ENCODE measurements around the gene ASGR1.

Gene ASGR1

DNA sequence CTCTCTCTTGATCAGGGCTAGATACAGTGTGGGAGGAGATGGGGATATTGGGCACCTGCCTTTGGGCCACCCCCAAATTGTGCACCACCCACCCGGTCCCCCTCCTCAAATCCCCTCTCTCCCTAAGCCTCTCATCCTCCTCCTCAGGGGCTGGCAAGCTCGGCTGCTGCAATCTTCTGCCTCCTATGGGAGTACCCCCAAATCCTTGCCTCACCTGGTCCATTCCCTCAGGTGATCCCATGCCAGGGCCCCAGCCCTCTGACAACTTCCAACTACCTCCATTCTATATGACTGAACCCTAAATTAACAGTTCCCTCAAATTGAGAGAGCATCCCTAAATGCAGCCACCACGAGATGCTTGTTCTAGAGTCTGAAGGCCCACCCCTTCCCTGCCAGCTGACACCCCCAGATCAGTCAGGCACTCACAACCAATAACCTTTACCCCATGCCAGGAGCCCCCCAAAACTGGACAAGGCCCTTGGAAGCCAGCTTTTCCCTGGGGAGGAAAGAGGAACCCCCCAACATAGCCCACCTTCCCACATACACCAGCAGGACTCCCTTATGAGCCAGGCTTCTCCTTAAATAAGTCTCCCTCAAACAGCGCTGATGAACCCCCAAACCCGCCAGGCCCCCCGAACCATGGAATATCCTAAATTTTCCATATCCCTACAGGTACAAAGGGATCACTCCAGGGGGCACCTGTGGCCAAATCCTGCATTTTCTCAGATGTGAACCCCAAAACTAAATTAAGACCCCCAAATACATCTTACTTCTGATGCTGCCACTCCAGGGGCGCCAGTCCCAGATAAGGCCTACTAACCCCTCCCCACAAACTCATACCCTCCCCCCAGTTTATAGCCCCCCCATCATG, 37.3 kb upstream of the ASGR1 start:
- DNase-seq (ENCODE audit: low read depth in 2 of 2), result no peak

DNA sequence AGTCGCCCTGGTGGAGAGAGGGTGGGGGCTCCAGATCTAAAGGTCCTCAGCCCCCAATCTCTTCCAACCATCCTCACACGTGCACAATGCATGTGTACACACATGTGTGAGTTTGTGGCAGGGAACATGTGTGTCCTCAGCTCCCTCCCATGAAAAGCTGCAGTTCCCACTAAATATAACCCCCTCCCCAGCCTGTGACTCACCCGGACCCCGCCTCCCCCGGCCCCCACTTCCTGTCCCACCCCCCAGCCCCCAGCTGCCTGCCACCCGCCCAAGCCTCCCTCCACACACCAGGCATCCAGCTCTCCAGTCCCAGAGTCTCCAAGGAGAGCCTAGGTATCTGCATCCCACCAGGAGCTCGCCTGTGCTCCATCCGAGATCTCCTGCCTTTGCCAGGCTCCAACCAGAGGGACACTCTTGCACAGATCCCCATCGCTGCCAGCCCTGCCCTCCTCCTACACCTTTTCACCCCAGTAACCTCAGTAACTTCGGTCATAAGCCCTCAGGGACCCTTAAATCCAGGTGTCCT, 36.5 kb upstream of the ASGR1 start:
- DNase-seq (ENCODE audit: low read depth in 2 of 2), result no peak

DNA sequence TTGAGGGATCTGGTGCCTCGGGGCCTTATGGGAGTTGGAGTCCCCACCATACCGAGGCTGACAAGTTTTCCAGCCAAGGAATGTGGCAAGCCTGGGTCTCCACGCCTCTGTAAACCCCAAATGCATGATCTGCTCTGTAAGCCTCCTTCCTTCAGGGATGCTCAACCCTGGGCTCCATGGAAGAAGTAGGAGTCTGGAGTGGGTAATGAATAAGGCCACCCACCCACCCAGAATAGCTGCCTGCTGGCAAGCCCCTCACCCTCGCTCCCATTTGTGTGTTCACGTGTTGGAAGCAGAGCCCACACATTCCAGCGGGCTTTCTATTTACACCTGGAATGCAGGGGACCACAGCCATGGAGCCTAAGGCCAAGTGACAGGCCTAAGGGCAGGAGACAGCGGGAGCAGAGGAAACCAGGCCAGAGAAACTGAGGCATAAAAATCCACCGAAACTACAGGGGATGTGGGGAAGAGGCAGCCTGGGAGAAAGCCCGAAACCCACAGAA, 36.0 kb upstream of the ASGR1 start:
- no peak for DNase-seq (ENCODE audit: low read depth in 2 of 2)

DNA sequence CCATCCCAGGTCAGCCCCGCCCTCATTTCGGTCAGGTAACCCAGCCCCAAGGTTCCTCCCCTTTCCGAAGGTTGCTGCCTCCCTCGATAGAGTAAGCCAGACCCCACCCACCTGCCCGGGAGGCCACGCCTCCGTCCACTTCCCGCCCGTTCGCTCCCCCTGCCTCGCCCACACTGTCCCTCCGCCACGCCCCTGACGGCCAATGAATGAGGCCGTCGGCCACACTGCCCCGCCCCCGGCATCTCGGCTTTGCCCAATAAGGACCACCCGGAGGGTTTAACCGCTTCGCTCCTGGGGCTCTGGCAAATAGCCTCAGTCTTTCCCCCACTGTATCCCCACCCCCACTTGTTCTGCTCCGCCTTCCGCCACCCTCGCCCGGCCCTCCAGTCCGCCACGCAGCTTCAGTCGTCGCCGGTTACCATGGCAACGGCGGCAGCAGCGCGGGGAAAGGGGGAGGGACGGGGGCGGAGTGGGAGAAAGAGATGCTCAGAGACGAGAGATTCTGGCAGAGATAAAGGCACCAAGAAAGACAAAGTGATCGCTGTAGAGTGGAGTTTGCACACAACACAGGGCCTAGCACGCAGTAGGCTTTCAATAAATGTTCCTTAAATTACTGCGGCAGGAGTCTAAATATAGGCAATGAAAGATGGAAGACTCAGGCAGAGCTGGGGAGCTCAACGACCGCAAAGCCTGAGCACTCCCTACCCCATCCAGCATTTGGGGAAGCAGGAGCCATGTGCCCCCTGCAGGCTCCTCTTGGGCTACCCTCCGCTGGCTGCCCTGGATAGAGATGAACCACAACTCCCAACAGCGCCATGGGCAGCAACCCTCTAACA, 35.3 kb upstream of the ASGR1 start:
- peak; percentile 98 for DNase-seq (ENCODE audit: low read depth in 2 of 2)

DNA sequence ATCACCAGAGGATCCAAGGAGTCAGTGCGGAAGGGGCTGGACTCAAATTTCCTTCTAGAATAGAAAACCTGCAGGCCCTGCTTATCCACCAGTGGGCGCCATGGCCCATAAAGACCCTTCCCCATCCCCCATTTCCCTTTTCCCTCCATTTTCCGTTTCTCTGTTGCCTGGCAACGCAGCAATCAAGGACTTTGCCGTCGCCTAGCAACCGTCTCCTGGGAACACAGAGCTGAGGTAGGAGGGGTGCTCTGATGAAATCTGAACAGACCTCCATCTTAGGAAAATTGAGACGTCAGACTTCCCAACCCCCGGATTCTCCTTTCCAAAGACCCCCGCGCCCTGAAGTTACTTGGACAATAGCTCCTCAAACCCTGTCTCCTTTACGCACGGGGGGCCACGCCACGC, 34.7 kb upstream of the ASGR1 start:
- peak in 1 of 2 donors; percentile 36 for DNase-seq (ENCODE audit: low read depth in 2 of 2)

DNA sequence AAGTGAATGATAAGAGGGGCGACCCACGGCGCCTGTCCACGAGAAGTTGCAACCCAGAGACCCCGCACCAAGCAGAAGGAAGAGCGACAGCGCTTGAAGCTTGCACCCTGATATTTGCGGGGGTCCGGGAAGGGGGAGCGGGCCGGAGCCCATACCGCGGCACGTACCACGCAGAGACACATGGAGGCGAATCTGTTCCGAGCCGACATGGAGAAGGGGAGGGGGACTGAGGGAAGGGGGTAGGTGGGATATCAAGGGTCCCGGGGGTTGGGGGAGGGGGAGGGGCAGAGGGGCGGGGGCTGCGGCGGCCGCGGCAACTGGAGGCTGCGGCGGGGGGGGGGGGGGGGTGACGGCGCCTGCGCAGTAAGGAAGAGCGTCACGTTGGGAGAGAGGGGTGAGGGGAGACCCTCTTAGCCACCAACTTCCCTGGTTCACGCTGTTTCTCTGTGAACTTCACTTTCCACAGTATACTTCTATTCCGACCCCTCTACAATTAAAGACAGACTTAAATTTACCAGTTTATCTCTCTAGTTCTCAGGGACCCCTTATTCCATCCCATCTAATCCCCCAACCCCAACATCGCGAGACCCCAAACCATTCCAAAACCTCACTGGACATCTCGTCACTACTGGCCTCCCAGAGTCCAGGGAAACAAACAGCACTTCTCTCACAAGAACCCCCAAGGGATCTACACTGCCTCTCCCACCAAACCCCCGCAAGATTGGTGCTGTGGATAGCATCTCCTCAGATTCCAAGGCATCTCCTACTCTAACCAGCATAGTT, 32.5 kb upstream of the ASGR1 start:
- no peak for DNase-seq (ENCODE audit: low read depth in 2 of 2)

DNA sequence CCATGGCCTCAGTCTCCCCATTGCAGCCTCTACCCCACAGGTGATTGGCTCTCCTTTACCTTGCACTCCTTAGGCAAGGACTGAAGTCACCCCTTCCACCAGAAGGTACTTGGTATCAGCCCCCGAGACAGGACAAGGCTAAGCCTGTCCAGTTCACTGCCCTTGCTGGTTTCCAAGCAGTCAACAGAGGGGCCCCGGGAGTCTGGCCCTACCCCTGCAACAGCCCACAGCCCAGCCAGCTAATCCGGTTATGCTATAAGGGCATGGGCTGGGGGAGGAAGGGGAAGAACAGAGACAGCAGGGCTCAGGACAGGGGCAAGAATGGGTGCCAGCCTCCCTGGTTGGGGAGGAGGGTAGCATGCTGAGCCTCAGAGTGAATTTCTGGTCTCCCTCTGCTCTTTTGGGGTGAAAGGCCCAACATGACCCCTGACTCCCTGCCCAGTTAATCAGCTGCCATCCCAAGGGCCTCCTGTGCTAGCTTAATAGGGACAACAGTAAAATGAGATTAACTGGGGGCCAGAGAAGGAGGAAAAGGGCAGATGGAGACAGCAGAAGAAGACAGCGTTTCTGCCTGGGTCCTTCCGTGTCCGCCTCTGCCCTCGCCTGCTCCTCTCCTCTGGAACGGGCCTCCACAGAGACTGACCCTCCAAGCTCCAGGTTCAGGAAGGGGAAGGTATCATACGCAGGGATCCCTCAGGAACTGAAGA, 29.7 kb upstream of the ASGR1 start:
- no peak for DNase-seq (ENCODE audit: low read depth in 2 of 2)

DNA sequence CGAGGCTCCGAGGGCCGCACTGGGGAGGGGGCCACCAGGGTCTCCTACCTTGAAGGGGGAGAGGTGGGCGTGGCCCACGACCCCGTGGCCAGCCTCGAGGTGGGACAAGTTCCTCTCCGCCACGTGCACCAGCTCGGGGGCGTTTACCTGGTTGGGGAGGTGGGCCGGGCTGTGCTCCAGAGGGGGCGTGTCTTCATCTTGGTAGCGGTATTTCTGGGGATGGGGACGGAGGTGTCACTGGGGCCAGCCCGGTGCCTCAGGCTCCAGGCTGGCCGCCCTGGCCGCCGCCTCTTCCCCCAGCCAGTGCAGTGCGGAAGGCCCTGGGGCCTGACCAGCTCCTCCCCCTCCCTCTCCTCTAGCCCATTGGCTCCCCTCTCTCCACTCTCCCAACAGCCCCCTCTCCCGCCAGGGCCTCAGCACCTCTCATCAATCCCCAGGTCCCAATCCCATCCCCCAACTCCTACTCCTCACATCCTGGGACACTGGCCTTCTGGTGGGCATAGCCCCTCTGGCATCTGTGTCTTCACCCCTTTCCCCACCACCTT, 28.9 kb upstream of the ASGR1 start:
- no peak for DNase-seq (ENCODE audit: low read depth in 2 of 2)

DNA sequence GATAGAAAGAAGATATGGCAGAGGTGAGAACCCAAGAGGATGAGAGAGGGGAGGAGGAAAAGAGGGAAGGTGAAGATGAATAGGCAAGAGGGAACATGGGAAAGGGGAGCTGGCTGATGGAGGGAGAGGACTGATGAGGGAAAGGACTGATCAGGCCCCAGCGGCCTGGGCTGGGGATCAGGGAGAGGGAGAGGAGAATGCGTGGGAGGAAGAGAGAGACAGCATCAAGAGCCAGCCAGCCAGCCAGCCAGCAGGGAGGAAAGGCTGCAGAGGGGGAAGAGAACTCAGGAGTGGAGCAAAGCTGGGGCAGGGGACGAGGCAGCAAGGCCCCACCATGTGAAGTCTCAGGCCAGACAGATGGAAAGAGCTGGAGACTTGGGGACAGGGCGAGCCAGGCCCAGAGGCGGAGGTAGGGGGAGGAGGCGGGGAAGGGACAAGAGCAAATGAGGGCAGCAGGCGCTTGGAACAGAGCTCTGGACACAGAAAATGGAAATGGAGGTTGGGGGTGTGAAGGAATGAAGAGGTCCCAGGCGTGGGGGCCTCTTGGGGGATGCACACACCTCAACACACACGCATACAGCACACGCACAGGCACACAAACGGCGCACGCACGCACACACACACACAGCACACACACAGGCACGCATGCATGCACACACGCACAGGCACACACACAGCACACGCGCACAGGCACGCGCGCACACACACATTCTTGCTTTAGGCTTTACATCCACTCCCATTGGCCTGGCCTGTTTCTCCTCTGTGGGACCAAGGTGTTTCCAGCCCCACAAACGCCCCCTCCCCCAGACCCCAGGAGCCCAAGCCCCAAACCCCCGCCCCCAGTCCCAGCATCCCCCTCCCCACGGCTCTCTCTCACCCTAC, 28.2 kb upstream of the ASGR1 start:
- DNase-seq (ENCODE audit: low read depth in 2 of 2), result no peak

DNA sequence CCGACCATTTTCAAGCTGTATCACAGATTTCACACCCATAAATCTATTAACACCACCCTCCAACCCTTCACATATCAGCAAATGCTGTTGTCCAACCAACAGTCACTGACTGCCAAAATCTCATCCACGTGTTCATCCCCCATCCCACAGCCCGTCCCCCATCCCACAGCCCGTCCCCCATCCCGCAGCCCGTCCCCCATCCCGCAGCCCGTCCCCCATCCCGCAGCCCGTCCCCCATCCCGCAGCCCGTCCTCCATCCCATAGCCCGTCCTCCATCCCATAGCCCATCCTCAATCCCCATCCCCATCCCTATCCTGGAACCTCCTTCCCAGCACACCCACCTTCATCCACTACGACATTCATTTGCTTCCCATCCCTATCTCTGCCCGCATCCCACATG, 26.4 kb upstream of the ASGR1 start:
- no peak for DNase-seq (ENCODE audit: low read depth in 2 of 2)

DNA sequence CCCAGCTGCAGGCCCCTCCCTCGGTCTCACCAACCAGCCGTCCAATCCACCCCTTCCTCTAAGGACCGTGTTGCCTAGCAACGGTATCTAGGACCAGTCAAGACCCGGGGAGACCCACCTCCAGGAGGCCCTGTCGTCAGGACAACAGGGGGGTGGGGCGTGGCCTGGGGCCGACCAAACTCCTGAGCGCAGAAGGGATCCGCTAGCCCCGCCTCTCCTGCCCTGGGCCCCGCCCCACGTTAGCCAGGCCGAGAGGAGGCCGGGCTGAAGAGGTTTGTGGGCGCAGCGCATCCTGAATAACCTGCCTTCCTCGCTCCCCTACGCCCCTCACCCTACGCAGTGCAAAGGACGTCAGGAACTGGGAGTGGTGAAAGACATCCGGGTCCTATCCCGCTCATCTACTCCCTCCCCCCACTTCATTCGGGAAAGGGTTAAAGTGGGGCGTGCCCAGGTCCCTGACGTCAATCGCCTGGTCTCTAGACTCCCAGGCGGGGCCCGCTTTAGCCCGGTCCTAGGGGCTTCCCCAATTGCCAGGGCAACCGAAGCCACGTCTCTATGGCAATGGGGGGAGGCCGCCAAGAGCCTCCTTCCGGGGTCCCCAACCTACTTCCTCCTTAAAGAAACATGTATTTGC, 25.8 kb upstream of the ASGR1 start:
- peak; percentile 91 to 92 for DNase-seq (ENCODE audit: low read depth in 2 of 2)

DNA sequence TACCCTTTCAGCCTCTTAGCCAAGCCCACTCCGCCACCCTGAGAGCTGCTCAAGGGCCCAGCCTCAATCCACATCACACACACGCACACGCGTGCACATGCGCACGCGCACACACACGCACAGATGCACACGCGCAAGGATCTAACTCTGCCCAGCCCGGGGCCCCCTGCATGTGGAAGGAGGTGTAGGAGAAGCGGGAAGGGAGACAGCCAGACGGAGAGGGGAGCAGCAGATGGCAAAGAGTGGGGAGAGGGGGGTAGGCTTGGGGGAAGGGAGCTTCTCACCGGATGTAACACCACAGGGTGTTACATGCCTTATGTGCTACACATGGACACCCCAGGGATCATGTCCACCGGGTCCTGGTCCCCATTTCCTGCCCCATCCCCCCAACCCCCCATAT, 25.2 kb upstream of the ASGR1 start:
- peak in 1 of 2 donors; percentile 12 for DNase-seq (ENCODE audit: low read depth in 2 of 2)

DNA sequence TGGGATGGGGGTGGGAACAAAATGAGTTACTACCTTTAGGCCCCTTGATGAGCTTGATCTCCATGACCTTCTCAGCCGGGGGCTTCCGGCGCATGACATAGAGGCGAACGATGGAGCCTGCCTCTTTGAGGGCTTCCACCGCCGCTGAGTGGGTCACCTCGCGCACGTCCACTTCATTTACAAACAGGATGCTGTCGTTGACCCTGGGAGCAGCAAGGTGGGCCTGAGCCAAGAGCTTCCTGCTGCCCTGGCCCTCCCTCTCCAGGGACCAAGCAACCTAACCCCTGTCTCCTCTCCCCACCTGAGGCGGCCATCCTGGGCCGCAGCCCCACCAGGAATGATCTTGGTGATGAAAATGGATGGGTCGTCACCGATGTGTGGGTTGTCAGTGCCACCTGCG, 24.2 kb upstream of the ASGR1 start:
- no peak for DNase-seq (ENCODE audit: low read depth in 2 of 2)

DNA sequence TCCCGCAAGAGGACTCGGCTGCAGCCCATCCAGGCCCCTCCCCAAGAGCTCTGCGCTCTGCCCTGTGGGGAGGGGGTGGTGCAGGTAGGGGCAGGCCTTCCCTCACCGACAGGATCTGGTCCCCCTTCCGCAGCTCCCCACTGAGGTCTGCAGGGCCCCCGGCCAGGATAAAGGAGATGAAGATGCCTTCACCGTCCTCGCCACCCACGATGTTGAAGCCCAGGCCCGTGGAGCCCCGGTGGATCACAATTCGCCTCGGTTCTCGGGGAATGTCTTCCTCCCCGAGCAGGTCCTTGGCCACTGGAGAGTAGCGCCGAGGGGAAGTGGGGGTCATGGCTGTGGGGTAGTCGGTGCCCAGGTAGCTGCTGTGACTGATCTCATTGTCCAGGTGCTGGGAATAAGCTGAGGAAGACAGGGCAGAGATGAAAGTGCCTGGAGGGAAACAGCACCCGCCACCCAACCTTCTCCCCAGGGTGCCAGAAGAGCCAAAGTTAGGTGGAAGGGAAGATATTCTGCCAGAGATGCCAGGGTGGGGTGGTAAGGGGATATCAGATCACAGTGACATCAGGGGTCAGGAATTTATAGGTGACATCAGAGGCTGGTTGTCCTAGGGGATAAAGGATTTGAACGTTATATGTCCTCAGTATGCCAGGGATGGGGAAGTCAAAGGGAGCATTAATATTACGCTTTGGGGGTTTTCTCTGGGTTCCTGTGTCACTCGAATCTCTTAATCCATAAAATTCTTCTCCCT, 17.7 kb upstream of the ASGR1 start:
- DNase-seq (ENCODE audit: low read depth in 2 of 2), result no peak

DNA sequence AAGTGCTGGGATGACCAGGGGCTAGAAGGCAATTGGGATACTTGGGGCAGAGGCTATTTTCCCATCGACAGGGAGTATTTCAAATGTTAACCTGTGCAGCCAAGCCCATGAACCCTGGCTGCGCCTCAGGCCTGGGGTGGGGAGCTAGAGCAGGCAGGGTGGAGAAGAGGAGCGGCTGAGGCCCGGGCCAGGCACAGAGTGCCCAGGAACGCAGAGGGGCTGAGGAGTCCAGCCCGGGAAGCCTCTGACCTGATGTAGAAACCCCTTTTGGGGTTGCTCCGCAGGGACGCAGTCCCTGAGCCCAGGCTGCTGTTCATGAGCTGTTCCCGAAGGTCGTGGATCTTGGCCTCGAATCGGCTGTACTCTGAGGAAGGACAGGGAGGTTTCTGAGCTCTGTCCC, 16.8 kb upstream of the ASGR1 start:
- DNase-seq (ENCODE audit: low read depth in 2 of 2), result no peak

DNA sequence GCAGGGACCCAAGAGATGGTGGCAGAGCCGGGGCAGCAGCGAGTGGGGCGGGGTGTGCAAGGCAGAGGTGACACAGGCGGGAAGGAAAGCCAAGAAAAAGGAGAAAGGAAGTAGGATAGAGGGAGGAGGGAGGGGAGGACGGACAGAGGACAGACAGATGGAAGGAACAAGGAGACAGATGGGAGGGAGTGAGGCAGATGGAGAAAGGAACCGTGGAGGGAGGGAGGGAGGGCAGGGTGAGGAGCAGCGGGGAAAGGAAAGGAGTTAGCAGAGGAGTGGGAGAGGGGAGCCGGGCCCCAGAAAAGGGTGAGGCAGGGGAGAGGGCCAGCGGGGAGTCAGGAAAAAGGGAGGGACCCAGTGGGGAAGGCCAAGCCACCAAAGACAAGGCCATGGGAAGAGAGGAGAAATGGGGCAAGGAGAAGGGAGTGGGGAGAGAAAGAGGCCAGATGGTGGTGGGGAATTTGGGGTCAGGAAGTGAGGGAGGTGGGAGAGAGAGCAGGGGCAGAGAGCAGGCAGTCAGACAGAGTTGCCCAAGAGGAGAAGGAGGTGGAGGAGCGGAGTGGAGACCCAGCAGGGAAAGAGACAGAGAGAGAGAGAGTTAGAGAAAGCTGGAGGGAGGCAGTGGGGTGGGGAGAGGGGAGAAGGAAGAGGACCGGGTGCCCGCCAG, 13.2 kb upstream of the ASGR1 start:
- DNase-seq (ENCODE audit: low read depth in 2 of 2), result no peak

DNA sequence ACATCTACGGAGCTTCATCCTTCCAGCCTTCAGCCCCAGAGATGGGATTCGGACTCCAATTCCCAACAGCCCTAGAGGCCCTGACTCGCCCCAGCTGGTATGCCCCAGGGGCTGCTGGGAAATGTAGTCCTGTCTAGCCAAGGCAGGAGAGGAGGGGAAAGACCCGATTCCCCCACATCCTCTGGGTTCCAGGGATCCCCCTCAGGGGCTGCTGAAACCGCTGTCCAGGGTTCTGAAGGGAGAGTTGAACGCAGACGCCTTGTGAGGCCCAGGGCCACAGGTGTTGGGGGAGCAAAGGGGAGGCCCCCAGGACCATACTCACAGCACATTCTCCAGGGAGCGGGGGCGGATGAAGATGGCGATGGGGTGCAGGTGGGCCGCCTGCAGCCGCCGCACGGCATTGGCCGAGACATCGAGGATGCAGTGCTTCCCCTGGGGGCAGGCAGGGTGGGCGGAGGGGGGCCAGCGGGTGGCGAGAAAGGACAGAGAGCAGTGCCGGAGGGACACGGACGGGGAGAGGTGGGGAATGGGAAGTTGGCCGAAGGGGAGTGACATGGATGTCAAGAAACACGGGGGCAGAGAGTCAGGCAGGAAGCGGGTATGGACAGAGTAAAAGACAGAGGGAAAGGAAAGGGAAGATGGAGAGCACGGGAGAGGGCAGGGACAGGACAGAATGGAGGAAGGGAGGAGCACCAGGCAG, 12.6 kb upstream of the ASGR1 start:
- no peak for DNase-seq (ENCODE audit: low read depth in 2 of 2)
